Measurements from ENCODE around the gene TUFT1. TPM values are rescaled to one million over a fixed set of nuclear protein-coding genes. Genes with fewer than 3 reads are reported as not detected.

The TUFT1 gene
- total and polyA plus RNA-seq, 9 of the 15 experiments (the other 6 are each of a cell fraction or from before 2014, with no cell fraction given) = 0.54 to 2.0 (median 1.7) TPM

- no peak overlapping the region for H3K9ac ChIP-seq (ENCODE audit: insufficient read depth in 1 of 2, low read depth in 2 of 2, low read length in 2 of 2)
- no peak overlapping the region for H3K4me2 ChIP-seq (ENCODE audit: insufficient read depth, low read length)
- H3K79me2 ChIP-seq (ENCODE audit: control insufficient read depth, insufficient read depth, low read length) = no peaks in the 10 kb centered on the region
- no peak overlapping the region for H3K27ac ChIP-seq (ENCODE audit: extremely low read depth, low read depth, low read length)
- H3K4me1 ChIP-seq (replicated peaks in 1 of 2; ENCODE audit: control insufficient read depth in 2 of 2, insufficient read depth in 2 of 2, low read length in 2 of 2) = peaks cover 6 to 12% of the 10 kb centered on the region in 2 experiments; a peak in 4 of 5 replicates
- no peak for ATAC-seq
- H3K36me3 ChIP-seq (ENCODE audit: control insufficient read depth, insufficient read depth, low read length) = no peaks in the 10 kb centered on the region; the same call in 2 of the 3 replicates
- in situ Hi-C loops (cut with MboI) (no loop called here), intact Hi-C loops (cut with micrococcal nuclease) (no loop called here)
- no peak overlapping the region for H2AFZ ChIP-seq (ENCODE audit: low read depth, low read length)
- peaks cover 0 to 3% of the 10 kb centered on the region in 2 experiments; a peak in 1 of 5 replicates for H3K27me3 ChIP-seq (ENCODE audit: control insufficient read depth in 2 of 2, insufficient read depth in 2 of 2, low read length in 2 of 2)
- BruUV-seq (replicated peaks) = no TSS peak
- no peak for FAIRE-seq
- H4K20me1 ChIP-seq (replicated peaks; ENCODE audit: control insufficient read depth, insufficient read depth, low read length) = no peaks in the 10 kb centered on the region
- DNase-seq (ENCODE audit: extremely low read depth in 1 of 4, low spot score in 3 of 4) = no peak
- H3K4me3 ChIP-seq = no peak overlapping the region
- no peaks in the 10 kb centered on the region for H3K9me3 ChIP-seq (replicated peaks; ENCODE audit: control insufficient read depth, insufficient read depth, low read depth, low read length)
- ChIA-PET POLR2A (interaction anchor here (0.8 to 1.7 kb wide), 2 partner anchors 10 to 66 kb away, joined by 4 to 9 read pairs; no protein-coding TSS in a partner anchor), CTCF (ENCODE audit: low intra/inter-chr PET ratio) (no interaction called here)
- H3K9me1 ChIP-seq (ENCODE audit: control insufficient read depth, insufficient read depth, low read length) = no peaks in the 10 kb centered on the region
- TF ChIP-seq ASH1L (IDR thresholded peaks at IDR 0.05; ENCODE audit: borderline replicate concordance, low read depth, partially characterized antibody) (no peak), ZC3H8 (IDR thresholded peaks at IDR 0.05) (no peak), PHF20 (IDR thresholded peaks at IDR 0.05; ENCODE audit: partially characterized antibody) (no peak), U2AF2 (optimal IDR thresholded peaks at IDR 0.05; ENCODE audit: low read depth, low read length) (no peak), MTA3 (IDR thresholded peaks at IDR 0.05; ENCODE audit: borderline replicate concordance) (no peak), CEBPB (tag; IDR thresholded peaks at IDR 0.05) (peak; percentile 59; the same call in 1 of the 2 replicates), NR0B1 (IDR thresholded peaks at IDR 0.05; ENCODE audit: partially characterized antibody) (no peak), EGR1 (conservative IDR thresholded peaks at IDR 0.05) (no peak), ZNF134 (CRISPR knock-in tag; conservative IDR thresholded peaks at IDR 0.05) (no peak), BHLHE40 (IDR thresholded peaks at IDR 0.05; ENCODE audit: low read length) (no peak), ARHGAP35 (IDR thresholded peaks at IDR 0.05; ENCODE audit: partially characterized antibody) (no peak), ZNF175 (CRISPR knock-in tag; IDR thresholded peaks at IDR 0.05; ENCODE audit: low read depth) (no peak), FOSL1 (tag; conservative IDR thresholded peaks at IDR 0.05) (peak; percentile 60), NR2C2 (CRISPR knock-in tag; IDR thresholded peaks at IDR 0.05) (no peak), NR2C2 (tag; IDR thresholded peaks at IDR 0.05) (no peak), JUN (IDR thresholded peaks at IDR 0.05; ENCODE audit: borderline replicate concordance, low read depth, low read length) (peak; percentile 76; the same call in 1 of the 2 replicates), JUN (CRISPR knock-in tag; IDR thresholded peaks at IDR 0.05; ENCODE audit: borderline replicate concordance) (no peak), ZNF431 (CRISPR knock-in tag; IDR thresholded peaks at IDR 0.05) (no peak), ZC3H11A (IDR thresholded peaks at IDR 0.05; ENCODE audit: low read depth, low read length) (no peak), JUND (IDR thresholded peaks at IDR 0.05; ENCODE audit: borderline replicate concordance, low read depth, low read length) (peak; percentile 55; the same call in 1 of the 2 replicates), JUND (tag; IDR thresholded peaks at IDR 0.05; ENCODE audit: borderline replicate concordance, low read depth, low read length) (no peak)
- TF ChIP-seq, protein P1, sequence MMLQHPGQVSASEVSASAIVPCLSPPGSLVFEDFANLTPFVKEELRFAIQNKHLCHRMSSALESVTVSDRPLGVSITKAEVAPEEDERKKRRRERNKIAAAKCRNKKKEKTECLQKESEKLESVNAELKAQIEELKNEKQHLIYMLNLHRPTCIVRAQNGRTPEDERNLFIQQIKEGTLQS (IDR thresholded peaks at IDR 0.05) = peak; percentile 65; the same call in 1 of the 2 replicates
- TF ChIP-seq, protein P1 (CRISPR knock-in tag; conservative IDR thresholded peaks at IDR 0.05) = no peak
These were observed 66.3 kb downstream of the TUFT1 start for GRCh38 chr1:151606384-151606783.

All from K562 (cell line).